IMR-90 (cell line): ENCODE measurements around the gene RAB11FIP3. TPM values are rescaled to one million over a fixed set of nuclear protein-coding genes. Genes with fewer than 3 reads are reported as not detected.

ENCODE experiments used
- ATAC-seq: fragments of 200-7000 bp; cut with Tn5 transposase; 2 replicates; pipeline ENCODE4 v1.9.1; 2020; ENCODE audit warnings: low read depth, mild to moderate bottlenecking, moderate library complexity
- BruUV-seq: library from RNA; stranded (reverse); fragments of 400-500 nt; replicated peaks from 2 replicates; lab custom pipeline; 2021; lab: Mats Ljungman, UMichigan
- CTCF ChIA-PET: fragments of 300-600 bp; formaldehyde crosslinking; extraction: SDS; loops from one replicate; lab custom pipeline; 2021; ENCODE audit warnings: antibody characterized with exemption; lab: Yijun Ruan, JAX
- POLR2A ChIA-PET: fragments of 300-600 bp; sonication (Branson Sonifier 250); formaldehyde crosslinking; loops from one replicate; lab custom pipeline; 2022; ENCODE audit warnings: antibody characterized with exemption; ENCODE audit not compliant: unreplicated experiment; lab: Charles Lee
- DNase-seq: peaks from one replicate; pipeline ENCODE4 v3.0.0; 2013
- H2AFZ ChIP-seq: replicated peaks from 2 replicates; pipeline ENCODE3; 2013; ENCODE audit warnings: low read length, mild to moderate bottlenecking; ENCODE audit not compliant: poor library complexity
- H2AK5ac ChIP-seq: 2 replicates; pipeline ENCODE4 v1.6.1; 2013; ENCODE audit warnings: low read depth, low read length, inconsistent platforms
- H2AK9ac ChIP-seq: replicated peaks from 2 replicates; pipeline ENCODE3; 2013; ENCODE audit warnings: mild to moderate bottlenecking, low read depth, low read length, moderate library complexity; ENCODE audit not compliant: poor library complexity
- H2BK120ac ChIP-seq: 2 replicates; pipeline ENCODE4 v1.6.1; 2013; ENCODE audit warnings: low read depth, low read length, inconsistent platforms
- H2BK15ac ChIP-seq: 3 replicates; pipeline ENCODE4 v1.6.1; 2013; ENCODE audit warnings: low read depth, low read length, inconsistent platforms
- H2BK20ac ChIP-seq: 2 replicates; pipeline ENCODE4 v1.6.1; 2013; ENCODE audit warnings: low read depth, mild to moderate bottlenecking, inconsistent platforms, low read length, moderate library complexity
- H2BK5ac ChIP-seq: 2 replicates; pipeline ENCODE4 v1.6.1; 2013; ENCODE audit warnings: mild to moderate bottlenecking, low read depth, low read length, inconsistent platforms; ENCODE audit not compliant: poor library complexity, severe bottlenecking
- H3K14ac ChIP-seq: replicated peaks from 2 replicates; pipeline ENCODE4 v1.6.1; 2013; ENCODE audit warnings: low read depth, low read length, inconsistent platforms
- H3K18ac ChIP-seq: 2 replicates; pipeline ENCODE4 v1.6.1; 2013; ENCODE audit warnings: low read depth, low read length, control low read depth
- H3K23ac ChIP-seq: 2 replicates; pipeline ENCODE4 v1.6.1; 2013; ENCODE audit warnings: low read depth, low read length, inconsistent platforms
- H3K27ac ChIP-seq: 2 replicates; pipeline ENCODE4 v1.5.1; 2013; ENCODE audit warnings: mild to moderate bottlenecking, control low read depth, low read length; ENCODE audit not compliant: insufficient read depth
- H3K27me3 ChIP-seq: 2 replicates; pipeline ENCODE4 v1.6.1; 2013; ENCODE audit warnings: low read length; ENCODE audit not compliant: control insufficient read depth, insufficient read depth
- H3K36me3 ChIP-seq: 2 replicates; pipeline ENCODE4 v1.6.1; 2013; ENCODE audit warnings: low read length, mixed read lengths; ENCODE audit not compliant: control insufficient read depth, insufficient read depth
- H3K4ac ChIP-seq: 2 replicates; pipeline ENCODE4 v1.6.1; 2013; ENCODE audit warnings: low read depth, low read length, inconsistent platforms
- H3K4me1 ChIP-seq: 2 replicates; pipeline ENCODE4 v1.6.1; 2013; ENCODE audit warnings: low read length, mixed read lengths; ENCODE audit not compliant: control insufficient read depth, insufficient read depth
- H3K4me2 ChIP-seq: 2 replicates; pipeline ENCODE4 v1.6.1; 2013; ENCODE audit warnings: low read depth, mild to moderate bottlenecking, control low read depth, low read length, moderate library complexity
- H3K4me3 ChIP-seq: 2 replicates; pipeline ENCODE4 v1.5.1; 2013; ENCODE audit warnings: low read depth, mild to moderate bottlenecking, control low read depth, low read length, moderate library complexity; ENCODE audit not compliant: insufficient read depth
- H3K56ac ChIP-seq: 2 replicates; pipeline ENCODE4 v1.6.1; 2013; ENCODE audit warnings: low read length, inconsistent platforms; ENCODE audit not compliant: insufficient read depth; ENCODE audit errors: extremely low read depth
- H3K79me1 ChIP-seq, 2 experiments: 2 replicates each; pipeline ENCODE4 v1.6.1; 2013; ENCODE audit warnings: low read length in 2 of 2, inconsistent platforms in 1 of 2, low read depth in 1 of 2
- H3K9ac ChIP-seq: 2 replicates; pipeline ENCODE4 v1.6.1; 2013; ENCODE audit warnings: low read depth, low read length, control low read depth
- H3K9me1 ChIP-seq: 2 replicates; pipeline ENCODE4 v1.6.1; 2013; ENCODE audit warnings: low read length, inconsistent platforms; ENCODE audit not compliant: insufficient read depth
- H3K9me3 ChIP-seq: 2 replicates; pipeline ENCODE4 v1.6.1; 2013; ENCODE audit warnings: low read length; ENCODE audit not compliant: control insufficient read depth, insufficient read depth
- H4K20me1 ChIP-seq: 2 replicates; pipeline ENCODE4 v1.6.1; 2013; ENCODE audit warnings: low read length, inconsistent platforms; ENCODE audit not compliant: insufficient read depth
- H4K5ac ChIP-seq: 2 replicates; pipeline ENCODE4 v1.6.1; 2013; ENCODE audit warnings: mild to moderate bottlenecking, low read depth, low read length, control low read depth
- H4K8ac ChIP-seq, 2 experiments: 2 replicates each; pipeline ENCODE4 v1.6.1; 2013; ENCODE audit warnings: low read depth in 2 of 2, low read length in 2 of 2, control low read depth in 1 of 2, inconsistent platforms in 1 of 2
- H4K91ac ChIP-seq: 2 replicates; pipeline ENCODE4 v1.6.1; 2013; ENCODE audit warnings: low read depth, low read length, inconsistent platforms; ENCODE audit not compliant: insufficient read depth
- BHLHE40 ChIP-seq: fragments of 150-350 bp; IDR thresholded peaks from 2 replicates; pipeline ENCODE4 v1.6.1; 2016; ENCODE audit warnings: mild to moderate bottlenecking, low read depth, low read length
- CEBPB ChIP-seq: IDR thresholded peaks from 2 replicates; pipeline ENCODE4 v1.6.1; 2012; ENCODE audit warnings: low read depth, low read length, improper control_type of control experiment
- CHD1 ChIP-seq: IDR thresholded peaks from 2 replicates; pipeline ENCODE4 v1.6.1; 2012; ENCODE audit warnings: low read depth, low read length, improper control_type of control experiment
- FOS ChIP-seq: fragments of 150-350 bp; IDR thresholded peaks from 2 replicates; pipeline ENCODE4 v1.6.1; 2016; ENCODE audit warnings: low read depth, low read length
- MAFK ChIP-seq: IDR thresholded peaks from 2 replicates; pipeline ENCODE4 v1.6.1; 2012; ENCODE audit warnings: low read depth, low read length, improper control_type of control experiment
- MAZ ChIP-seq: IDR thresholded peaks from 2 replicates; pipeline ENCODE4 v1.6.1; 2012; ENCODE audit warnings: low read depth, mild to moderate bottlenecking, low read length, improper control_type of control experiment, moderate library complexity, borderline replicate concordance
- MXI1 ChIP-seq: IDR thresholded peaks from 2 replicates; pipeline ENCODE4 v1.6.1; 2012; ENCODE audit warnings: low read depth, mild to moderate bottlenecking, low read length, moderate library complexity, borderline replicate concordance
- NFE2L2 ChIP-seq: fragments of 150-350 bp; IDR thresholded peaks from 2 replicates; pipeline ENCODE4 v1.6.1; 2016; ENCODE audit warnings: low read depth, mild to moderate bottlenecking, low read length
- POLR2A ChIP-seq: IDR thresholded peaks from 2 replicates; pipeline ENCODE4 v1.6.1; 2012; ENCODE audit warnings: mild to moderate bottlenecking, low read depth, low read length
- RAD21 ChIP-seq: IDR thresholded peaks from 2 replicates; pipeline ENCODE4 v1.6.1; 2012; ENCODE audit warnings: low read length, improper control_type of control experiment
- RCOR1 ChIP-seq: IDR thresholded peaks from 2 replicates; pipeline ENCODE4 v1.6.1; 2012; ENCODE audit warnings: mild to moderate bottlenecking, low read length, improper control_type of control experiment; ENCODE audit not compliant: insufficient replicate concordance
- RFX5 ChIP-seq: IDR thresholded peaks from 2 replicates; pipeline ENCODE4 v1.8.0; 2012; ENCODE audit warnings: low read depth, mild to moderate bottlenecking, low read length, moderate library complexity
- SMC3 ChIP-seq: fragments of 150-350 bp; IDR thresholded peaks from 2 replicates; pipeline ENCODE4 v1.6.1; 2016; ENCODE audit warnings: low read depth, mild to moderate bottlenecking, antibody characterized with exemption, low read length, moderate library complexity
- WGBS, 2 experiments: methylation state at CpG; one replicate each; pipeline versions ENCODE4 v1.1.5 to v1.1.7; 2013; ENCODE audit warnings: missing lambda C conversion rate in 2 of 2; ENCODE audit not compliant: insufficient read length in 1 of 2; ENCODE audit errors: extremely low coverage in 2 of 2; 5-methylcytosine and 5-hydroxymethylcytosine counted together
- dilution Hi-C: fragments of 300-500 bp; cut with HindIII; formaldehyde crosslinking; loops from one replicate; pipeline ENCODE4 v1.14.3; 2018; ENCODE audit warnings: low sequenced_read_pairs; ENCODE audit not compliant: unreplicated experiment
- in situ Hi-C: fragments of 300-500 bp; cut with MboI; formaldehyde crosslinking; loops from 3 replicates; pipeline ENCODE4 v1.14.3; 2019; ENCODE audit warnings: low sequenced_read_pairs, inconsistent platforms, mixed read lengths
- intact Hi-C: fragments of 100-400 bp; cut with micrococcal nuclease; formaldehyde crosslinking; loops from 2 replicates; pipeline ENCODE4 v1.10.0; 2022
- polyA plus RNA-seq, 3 experiments: library from polyadenylated mRNA; depleted of rRNA; stranded (reverse); fragments of >200 nt; gene quantifications; 2 replicates each; pipeline ENCODE4 v1.2.3, GENCODE V29; 2012; ENCODE audit warnings: low replicate concordance in 1 of 3
- total RNA-seq: library from RNA; depleted of rRNA; stranded (reverse); fragments of >200 nt; gene quantifications from 2 replicates; pipeline ENCODE4 v1.2.3, GENCODE V29; 2012
- TF ChIP-seq, protein P1 (sequence below): fragments of 150-350 bp; IDR thresholded peaks from 2 replicates; pipeline ENCODE4 v1.6.1; 2016; ENCODE audit warnings: low read depth, mild to moderate bottlenecking, low read length, moderate library complexity, borderline replicate concordance
- TF ChIP-seq, protein P2 (sequence below): fragments of 150-350 bp; IDR thresholded peaks from 2 replicates; pipeline ENCODE4 v1.6.1; 2017; ENCODE audit warnings: mild to moderate bottlenecking, antibody characterized with exemption, low read length, low read depth
- TF ChIP-seq, protein P3 (sequence below): conservative IDR thresholded peaks from 2 replicates; pipeline ENCODE4 v1.5.1; 2012; ENCODE audit warnings: mild to moderate bottlenecking, low read depth, low read length, improper control_type of control experiment

RAB11FIP3 gene
- total and polyA plus RNA-seq, 2 of the 4 experiments (the other 2 are of a cell fraction), result 7.5 to 22.5 TPM

GRCh38 chr16:561413-561794 lies 136.0 kb downstream of the RAB11FIP3 start:
- no peak overlapping the region for H3K23ac ChIP-seq
- no peak overlapping the region for H3K4me2 ChIP-seq
- no peak overlapping the region for H2AK9ac ChIP-seq
- no peak overlapping the region for H3K4me3 ChIP-seq
- ATAC-seq, result no peak
- in situ Hi-C loops, result no loop called here
- H3K4ac ChIP-seq, result no peak overlapping the region
- no peak for DNase-seq
- no peak overlapping the region for H3K18ac ChIP-seq
- peaks cover 48% of the 10 kb centered on the region for H3K27me3 ChIP-seq
- H3K9ac ChIP-seq, result no peak overlapping the region
- no peak overlapping the region for H2BK120ac ChIP-seq
- H2AK5ac ChIP-seq, result no peak overlapping the region
- no peaks in the 10 kb centered on the region for H3K9me3 ChIP-seq
- H3K14ac ChIP-seq, result no peak overlapping the region
- no peak overlapping the region for H3K56ac ChIP-seq
- H3K36me3 ChIP-seq, result no peaks in the 10 kb centered on the region
- no peaks in the 10 kb centered on the region for H3K79me1 ChIP-seq
- H2BK15ac ChIP-seq, result no peak overlapping the region
- H4K20me1 ChIP-seq, result peaks cover 5% of the 10 kb centered on the region; the same call in 1 of the 2 replicates
- TF ChIP-seq POLR2A (no peak), RFX5 (no peak), MXI1 (no peak), BHLHE40 (no peak), CHD1 (no peak), SMC3 (no peak), CEBPB (no peak), RAD21 (no peak), FOS (no peak), NFE2L2 (no peak), MAFK (no peak), RCOR1 (no peak), MAZ (no peak)
- TF ChIP-seq, protein P1, sequence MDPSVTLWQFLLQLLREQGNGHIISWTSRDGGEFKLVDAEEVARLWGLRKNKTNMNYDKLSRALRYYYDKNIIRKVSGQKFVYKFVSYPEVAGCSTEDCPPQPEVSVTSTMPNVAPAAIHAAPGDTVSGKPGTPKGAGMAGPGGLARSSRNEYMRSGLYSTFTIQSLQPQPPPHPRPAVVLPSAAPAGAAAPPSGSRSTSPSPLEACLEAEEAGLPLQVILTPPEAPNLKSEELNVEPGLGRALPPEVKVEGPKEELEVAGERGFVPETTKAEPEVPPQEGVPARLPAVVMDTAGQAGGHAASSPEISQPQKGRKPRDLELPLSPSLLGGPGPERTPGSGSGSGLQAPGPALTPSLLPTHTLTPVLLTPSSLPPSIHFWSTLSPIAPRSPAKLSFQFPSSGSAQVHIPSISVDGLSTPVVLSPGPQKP, result no peak
- TF ChIP-seq, protein P2, sequence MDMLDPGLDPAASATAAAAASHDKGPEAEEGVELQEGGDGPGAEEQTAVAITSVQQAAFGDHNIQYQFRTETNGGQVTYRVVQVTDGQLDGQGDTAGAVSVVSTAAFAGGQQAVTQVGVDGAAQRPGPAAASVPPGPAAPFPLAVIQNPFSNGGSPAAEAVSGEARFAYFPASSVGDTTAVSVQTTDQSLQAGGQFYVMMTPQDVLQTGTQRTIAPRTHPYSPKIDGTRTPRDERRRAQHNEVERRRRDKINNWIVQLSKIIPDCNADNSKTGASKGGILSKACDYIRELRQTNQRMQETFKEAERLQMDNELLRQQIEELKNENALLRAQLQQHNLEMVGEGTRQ, result no peak
- TF ChIP-seq, protein P3, sequence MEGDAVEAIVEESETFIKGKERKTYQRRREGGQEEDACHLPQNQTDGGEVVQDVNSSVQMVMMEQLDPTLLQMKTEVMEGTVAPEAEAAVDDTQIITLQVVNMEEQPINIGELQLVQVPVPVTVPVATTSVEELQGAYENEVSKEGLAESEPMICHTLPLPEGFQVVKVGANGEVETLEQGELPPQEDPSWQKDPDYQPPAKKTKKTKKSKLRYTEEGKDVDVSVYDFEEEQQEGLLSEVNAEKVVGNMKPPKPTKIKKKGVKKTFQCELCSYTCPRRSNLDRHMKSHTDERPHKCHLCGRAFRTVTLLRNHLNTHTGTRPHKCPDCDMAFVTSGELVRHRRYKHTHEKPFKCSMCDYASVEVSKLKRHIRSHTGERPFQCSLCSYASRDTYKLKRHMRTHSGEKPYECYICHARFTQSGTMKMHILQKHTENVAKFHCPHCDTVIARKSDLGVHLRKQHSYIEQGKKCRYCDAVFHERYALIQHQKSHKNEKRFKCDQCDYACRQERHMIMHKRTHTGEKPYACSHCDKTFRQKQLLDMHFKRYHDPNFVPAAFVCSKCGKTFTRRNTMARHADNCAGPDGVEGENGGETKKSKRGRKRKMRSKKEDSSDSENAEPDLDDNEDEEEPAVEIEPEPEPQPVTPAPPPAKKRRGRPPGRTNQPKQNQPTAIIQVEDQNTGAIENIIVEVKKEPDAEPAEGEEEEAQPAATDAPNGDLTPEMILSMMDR, result no peak
- H3K4me1 ChIP-seq, result peaks cover 6% of the 10 kb centered on the region
- dilution Hi-C loops, result no loop called here
- ChIA-PET CTCF (no interaction called here), POLR2A (no interaction called here)
- H4K8ac ChIP-seq, result no peak overlapping the region
- no peak overlapping the region for H4K5ac ChIP-seq
- intact Hi-C loops, result no loop called here
- no peak overlapping the region for H2BK5ac ChIP-seq
- H3K9me1 ChIP-seq, result peaks cover 1% of the 10 kb centered on the region
- no peak overlapping the region for H4K91ac ChIP-seq
- no TSS peak for BruUV-seq
- WGBS, 2 experiments, result 29% methylated on average over 2 of the region's 15 CpGs; no CpG with 5 or more reads in 1 of the 2 experiments
- no peak overlapping the region for H3K27ac ChIP-seq
- no peak overlapping the region for H2AFZ ChIP-seq
- no peak overlapping the region for H2BK20ac ChIP-seq
